Lower lobe of right lung (tissue), 2 donors: ENCODE data around the gene QRFP. TPM values are rescaled to one million over a fixed set of nuclear protein-coding genes. Genes with fewer than 3 reads are reported as not detected.

Source experiments
- ATAC-seq, 2 donors: fragments of 200-7000 bp; cut with Tn5 transposase; one replicate each; pipeline ENCODE4 v1.9.1; 2020 to 2022; ENCODE audit warnings: mild to moderate bottlenecking in 2 of 2, moderate library complexity in 2 of 2
- DNase-seq: peaks from one replicate; pipeline ENCODE4 v3.0.0-alpha.2; 2020
- H3K27ac ChIP-seq: fragments of 200-600 bp; one replicate; pipeline ENCODE4 v1.8.0; 2022
- H3K27me3 ChIP-seq: fragments of 200-600 bp; one replicate; pipeline ENCODE4 v1.8.0; 2022; ENCODE audit warnings: low read depth
- H3K36me3 ChIP-seq: fragments of 200-600 bp; one replicate; pipeline ENCODE4 v1.8.0; 2022; ENCODE audit warnings: mild to moderate bottlenecking
- H3K4me1 ChIP-seq: fragments of 200-600 bp; one replicate; pipeline ENCODE4 v1.8.0; 2022
- H3K4me3 ChIP-seq: fragments of 200-600 bp; one replicate; pipeline ENCODE4 v1.8.0; 2022; ENCODE audit warnings: mild to moderate bottlenecking
- H3K9me3 ChIP-seq: fragments of 200-600 bp; one replicate; pipeline ENCODE4 v1.8.0; 2022
- CTCF ChIP-seq: fragments of 200-600 bp; IDR thresholded peaks from one replicate; pipeline ENCODE4 v1.8.0; 2022; ENCODE audit warnings: antibody characterized with exemption, mild to moderate bottlenecking
- intact Hi-C: fragments of 100-400 bp; cut with DNase I; formaldehyde crosslinking; loops from one replicate; pipeline ENCODE4 v1.11.0; 2022
- total RNA-seq: library from RNA; stranded (reverse); fragmentation: NEBNext Ultra II Directional; extraction: Animal tissue kit (Norgen Biotek cat#: 25700); gene quantifications from one replicate; pipeline ENCODE4 v1.2.1, GENCODE V29; 2021
- donor health status: DM: no; HTN: yes; CAD: no; lungs with severe emphysema.

Gene QRFP
- total RNA-seq, 1 donor from 2014 or later: not detected

- Histone ChIP-seq H3K9me3 (no peaks in the 10 kb centered on the region), H3K4me1 (no peaks in the 10 kb centered on the region), H3K27me3 (no peaks in the 10 kb centered on the region), H3K4me3 (no peak overlapping the region), H3K36me3 (peaks cover 97% of the 10 kb centered on the region), H3K27ac (no peak overlapping the region)
- intact Hi-C loops: no loop called here
- DNase-seq (no peak), ATAC-seq (no peak)
- no peak for TF ChIP-seq CTCF
These were observed 22.6 kb downstream of the QRFP start for GRCh38 chr9:130873966-130874365.

- Histone ChIP-seq H3K27me3 (no peaks in the 10 kb centered on the region), H3K4me1 (no peaks in the 10 kb centered on the region), H3K9me3 (no peaks in the 10 kb centered on the region), H3K4me3 (no peak overlapping the region), H3K36me3 (peaks cover 88% of the 10 kb centered on the region), H3K27ac (no peak overlapping the region)
- no peak for TF ChIP-seq CTCF
- intact Hi-C loops: no loop called here
- ATAC-seq: no peak
- DNase-seq: no peak
These were observed 23.6 kb downstream of the QRFP start for GRCh38 chr9:130872912-130873503.

GRCh38 chr9:130872508-130872907 is 24.1 kb downstream of the QRFP start:
- no peak overlapping the region for H3K27ac ChIP-seq
- DNase-seq (no peak), ATAC-seq (no peak)
- no peaks in the 10 kb centered on the region for H3K4me1 ChIP-seq
- no peaks in the 10 kb centered on the region for H3K9me3 ChIP-seq
- no peak for TF ChIP-seq CTCF
- no peaks in the 10 kb centered on the region for H3K27me3 ChIP-seq
- peaks cover 84% of the 10 kb centered on the region for H3K36me3 ChIP-seq
- intact Hi-C loops: no loop called here
- H3K4me3 ChIP-seq: no peak overlapping the region

- Histone ChIP-seq H3K4me1 (no peaks in the 10 kb centered on the region), H3K27me3 (no peaks in the 10 kb centered on the region), H3K27ac (no peak overlapping the region), H3K36me3 (peaks cover 84% of the 10 kb centered on the region), H3K9me3 (no peaks in the 10 kb centered on the region), H3K4me3 (no peak overlapping the region)
- intact Hi-C loops: no loop called here
- DNase-seq: no peak
- no peak for ATAC-seq
- no peak for TF ChIP-seq CTCF
These were observed 24.5 kb downstream of the QRFP start for GRCh38 chr9:130872093-130872492.

GRCh38 chr9:130871395-130872062 is 25.1 kb downstream of the QRFP start:
- Histone ChIP-seq H3K36me3 (peaks cover 81% of the 10 kb centered on the region), H3K4me1 (no peaks in the 10 kb centered on the region), H3K4me3 (no peak overlapping the region), H3K9me3 (no peaks in the 10 kb centered on the region), H3K27ac (no peak overlapping the region), H3K27me3 (no peaks in the 10 kb centered on the region)
- TF ChIP-seq CTCF: no peak
- no peak for DNase-seq
- intact Hi-C loops: no loop called here
- no peak for ATAC-seq
